ENCODE data around the gene HSPB6. TPM values are rescaled to one million over a fixed set of nuclear protein-coding genes. Genes with fewer than 3 reads are reported as not detected.
"Not testable (repeated sequence)": the region's sequence is repeated elsewhere in the genome, so short reads cannot be mapped to it uniquely, and the experiment has no call there.

Gene HSPB6
- total and polyA plus RNA-seq, 9 donors = 44.9 to 434 (median 232) TPM

GRCh38 chr19:35724560-35724959 is 32.3 kb downstream of the HSPB6 start:
- intact Hi-C loops (cut with DNase I) = no loop called here
- Histone ChIP-seq H3K27ac (no peak overlapping the region), H3K36me3 (no peaks in the 10 kb centered on the region), H3K4me3 (no peak overlapping the region), H3K9me3 (no peaks in the 10 kb centered on the region), H3K4me1 (ENCODE audit: insufficient read depth) (no peaks in the 10 kb centered on the region), H3K27me3 (no peaks in the 10 kb centered on the region)
- WGBS, 3 donors = 93 to 97% (median 95%) methylated on average over 12 of the region's 12 CpGs
- TF ChIP-seq, protein P1, sequence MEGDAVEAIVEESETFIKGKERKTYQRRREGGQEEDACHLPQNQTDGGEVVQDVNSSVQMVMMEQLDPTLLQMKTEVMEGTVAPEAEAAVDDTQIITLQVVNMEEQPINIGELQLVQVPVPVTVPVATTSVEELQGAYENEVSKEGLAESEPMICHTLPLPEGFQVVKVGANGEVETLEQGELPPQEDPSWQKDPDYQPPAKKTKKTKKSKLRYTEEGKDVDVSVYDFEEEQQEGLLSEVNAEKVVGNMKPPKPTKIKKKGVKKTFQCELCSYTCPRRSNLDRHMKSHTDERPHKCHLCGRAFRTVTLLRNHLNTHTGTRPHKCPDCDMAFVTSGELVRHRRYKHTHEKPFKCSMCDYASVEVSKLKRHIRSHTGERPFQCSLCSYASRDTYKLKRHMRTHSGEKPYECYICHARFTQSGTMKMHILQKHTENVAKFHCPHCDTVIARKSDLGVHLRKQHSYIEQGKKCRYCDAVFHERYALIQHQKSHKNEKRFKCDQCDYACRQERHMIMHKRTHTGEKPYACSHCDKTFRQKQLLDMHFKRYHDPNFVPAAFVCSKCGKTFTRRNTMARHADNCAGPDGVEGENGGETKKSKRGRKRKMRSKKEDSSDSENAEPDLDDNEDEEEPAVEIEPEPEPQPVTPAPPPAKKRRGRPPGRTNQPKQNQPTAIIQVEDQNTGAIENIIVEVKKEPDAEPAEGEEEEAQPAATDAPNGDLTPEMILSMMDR (IDR thresholded peaks at IDR 0.05) = no peak
- no peak for TF ChIP-seq POLR2A (IDR thresholded peaks at IDR 0.05)
- no peak for TF ChIP-seq EP300 (IDR thresholded peaks at IDR 0.05)
- DNase-seq = no peak

DNA sequence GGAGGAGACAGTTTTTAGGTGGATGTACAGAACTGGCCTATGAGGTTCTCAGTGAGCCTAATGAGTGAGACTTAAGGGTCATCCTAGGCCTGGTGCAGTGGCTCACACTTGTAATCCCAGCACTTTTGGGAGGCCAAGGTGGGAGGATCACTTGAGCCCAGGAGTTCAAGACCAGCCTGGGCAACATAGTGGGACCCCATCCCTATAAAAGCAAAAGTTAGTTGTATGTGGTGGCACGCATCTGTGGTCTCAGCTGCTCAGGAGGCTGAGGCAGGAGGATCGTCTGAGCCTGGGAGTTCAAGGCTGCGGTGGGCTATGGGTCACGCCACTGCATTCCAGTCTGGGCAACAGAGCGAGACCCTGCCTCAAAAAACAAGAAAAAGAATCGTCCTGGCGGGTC is 32.7 kb downstream of the HSPB6 start:
- H3K27me3 ChIP-seq; H3K27ac ChIP-seq; H3K4me3 ChIP-seq; H3K36me3 ChIP-seq; DNase-seq; H3K9me3 ChIP-seq; H3K4me1 ChIP-seq (ENCODE audit: insufficient read depth); intact Hi-C loops (cut with DNase I): not testable (repeated sequence)
- WGBS, 3 donors = 87 to 89% (median 87%) methylated on average over 7 of the region's 7 CpGs

DNA sequence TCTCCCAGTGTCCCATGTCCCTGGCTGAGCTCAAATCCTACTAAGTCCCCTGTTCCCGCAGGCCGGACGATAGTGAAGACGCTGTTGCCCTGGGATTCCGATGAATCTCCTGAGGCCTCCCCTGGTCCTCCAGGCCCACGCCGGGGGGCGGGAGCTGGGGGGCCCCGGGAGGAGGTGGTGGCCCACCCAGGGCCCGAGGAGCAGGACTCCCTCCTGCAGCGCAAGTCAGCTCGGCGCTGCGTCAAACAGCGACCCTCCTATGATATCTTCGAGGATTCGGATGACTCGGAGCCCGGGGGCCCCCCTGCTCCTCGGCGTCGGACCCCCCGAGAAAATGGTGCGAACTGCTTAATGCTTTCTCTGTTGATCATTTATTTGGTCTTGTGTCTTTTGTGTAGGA is 33.2 kb downstream of the HSPB6 start:
- no peak for DNase-seq
- 91 to 95% (median 93%) methylated on average over 24 of the region's 24 CpGs for WGBS, 3 donors
- Histone ChIP-seq H3K4me3 (no peak overlapping the region), H3K27ac (no peak overlapping the region), H3K27me3 (no peaks in the 10 kb centered on the region), H3K36me3 (no peaks in the 10 kb centered on the region), H3K4me1 (ENCODE audit: insufficient read depth) (peaks cover 4% of the 10 kb centered on the region), H3K9me3 (no peaks in the 10 kb centered on the region)
- TF ChIP-seq EP300 (IDR thresholded peaks at IDR 0.05) = no peak
- TF ChIP-seq POLR2A (IDR thresholded peaks at IDR 0.05) = no peak
- intact Hi-C loops (cut with DNase I) = no loop called here

GRCh38 chr19:35722897-35723296 is 33.9 kb downstream of the HSPB6 start:
- DNase-seq = peak in 2 of 5 donors; percentile 18
- Histone ChIP-seq H3K4me1 (ENCODE audit: insufficient read depth) (peaks cover 4% of the 10 kb centered on the region), H3K36me3 (no peaks in the 10 kb centered on the region)

DNA sequence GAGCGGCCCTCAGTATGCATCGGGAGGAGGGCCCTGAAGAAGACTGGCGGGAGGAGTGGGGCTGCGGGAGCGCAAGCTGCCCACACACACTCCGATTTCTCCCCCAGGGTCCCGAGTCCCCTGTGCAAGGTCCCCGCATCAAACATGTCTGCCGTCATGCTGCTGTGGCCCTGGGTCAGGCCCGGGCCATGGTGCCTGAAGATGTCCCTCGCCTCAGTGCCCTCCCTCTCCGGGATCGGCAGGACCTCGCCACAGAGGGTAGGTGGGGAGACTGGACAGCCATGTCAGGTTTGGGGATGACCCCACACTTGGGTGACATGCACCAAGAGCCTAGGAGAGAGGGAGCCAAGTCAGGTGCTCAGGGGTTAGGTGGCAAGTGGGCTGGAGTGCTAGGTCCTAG is 34.4 kb downstream of the HSPB6 start:
- Histone ChIP-seq H3K4me1 (ENCODE audit: insufficient read depth) (peaks cover 4% of the 10 kb centered on the region), H3K27me3 (no peaks in the 10 kb centered on the region), H3K4me3 (no peak overlapping the region), H3K36me3 (no peaks in the 10 kb centered on the region), H3K9me3 (no peaks in the 10 kb centered on the region), H3K27ac (no peak overlapping the region)
- TF ChIP-seq EP300 (IDR thresholded peaks at IDR 0.05) = no peak
- TF ChIP-seq, protein P1 (IDR thresholded peaks at IDR 0.05) = no peak
- no peak for TF ChIP-seq POLR2A (IDR thresholded peaks at IDR 0.05)
- intact Hi-C loops (cut with DNase I) = no loop called here
- WGBS, 3 donors = 91% methylated on average over 14 of the region's 14 CpGs
- DNase-seq = peak in 2 of 5 donors; percentile 16 to 18

More at GRCh38 chr19:35722897-35723296, 33.9 kb downstream of the HSPB6 start:
- Histone ChIP-seq H3K27ac (no peak overlapping the region), H3K9me3 (no peaks in the 10 kb centered on the region), H3K27me3 (no peaks in the 10 kb centered on the region), H3K4me3 (no peak overlapping the region)
- intact Hi-C loops (cut with DNase I) = no loop called here
- 90 to 92% (median 91%) methylated on average over 16 of the region's 16 CpGs for WGBS, 3 donors
- TF ChIP-seq POLR2A (IDR thresholded peaks at IDR 0.05) (no peak), EP300 (IDR thresholded peaks at IDR 0.05) (no peak)
- TF ChIP-seq, protein P1 (IDR thresholded peaks at IDR 0.05) = no peak

Measured in ovary (tissue), 9 donors.